ENCODE results near the gene B4GALNT3. TPM values are rescaled to one million over a fixed set of nuclear protein-coding genes. Genes with fewer than 3 reads are reported as not detected.

Gene B4GALNT3
- polyA plus RNA-seq, 2 of the 4 experiments (the other 2 are of a cell fraction) = 0.43 to 0.53 TPM

DNA sequence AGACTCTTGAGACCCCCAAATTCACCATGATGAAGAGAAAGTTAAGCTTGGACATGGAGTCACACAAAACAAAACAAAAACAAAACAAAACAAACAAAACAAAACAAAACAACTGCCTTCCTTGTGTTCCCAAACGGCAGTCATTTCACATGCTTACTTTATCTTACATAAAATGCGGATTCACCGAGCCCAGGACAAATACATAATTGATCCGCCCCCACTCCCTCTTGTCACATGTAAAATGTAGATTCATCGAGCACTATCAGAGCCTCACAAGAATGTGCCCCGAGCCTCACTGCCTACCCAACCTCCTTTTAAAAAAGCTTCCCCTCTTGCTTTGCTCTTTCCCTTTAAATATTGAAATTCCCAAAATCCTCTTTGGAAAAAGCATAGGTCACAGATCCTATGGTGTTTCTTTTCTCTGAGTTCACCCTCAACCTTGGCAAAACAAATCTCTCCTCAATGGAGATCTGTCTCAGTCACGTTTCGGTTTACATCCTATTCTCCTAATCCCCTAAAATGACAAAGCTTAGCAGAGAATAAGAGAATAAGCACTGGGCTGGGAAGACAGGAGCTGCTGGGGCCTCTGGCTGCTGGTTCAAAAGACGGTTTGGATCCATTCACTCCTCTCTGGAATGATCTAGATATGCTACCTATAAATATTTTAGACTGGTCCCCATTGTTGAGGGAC lies 119.8 kb downstream of the B4GALNT3 start (continued):
- TF ChIP-seq, protein P1, sequence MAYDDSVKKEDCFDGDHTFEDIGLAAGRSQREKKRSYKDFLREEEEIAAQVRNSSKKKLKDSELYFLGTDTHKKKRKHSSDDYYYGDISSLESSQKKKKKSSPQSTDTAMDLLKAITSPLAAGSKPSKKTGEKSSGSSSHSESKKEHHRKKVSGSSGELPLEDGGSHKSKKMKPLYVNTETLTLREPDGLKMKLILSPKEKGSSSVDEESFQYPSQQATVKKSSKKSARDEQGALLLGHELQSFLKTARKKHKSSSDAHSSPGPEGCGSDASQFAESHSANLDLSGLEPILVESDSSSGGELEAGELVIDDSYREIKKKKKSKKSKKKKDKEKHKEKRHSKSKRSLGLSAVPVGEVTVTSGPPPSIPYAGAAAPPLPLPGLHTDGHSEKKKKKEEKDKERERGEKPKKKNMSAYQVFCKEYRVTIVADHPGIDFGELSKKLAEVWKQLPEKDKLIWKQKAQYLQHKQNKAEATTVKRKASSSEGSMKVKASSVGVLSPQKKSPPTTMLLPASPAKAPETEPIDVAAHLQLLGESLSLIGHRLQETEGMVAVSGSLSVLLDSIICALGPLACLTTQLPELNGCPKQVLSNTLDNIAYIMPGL (CRISPR knock-in tag; IDR thresholded peaks at IDR 0.05; ENCODE audit: borderline replicate concordance) = no peak
- TF ChIP-seq MAFK (IDR thresholded peaks at IDR 0.05; ENCODE audit: partially characterized antibody) (no peak), ZC3H11A (IDR thresholded peaks at IDR 0.05) (no peak)

DNA sequence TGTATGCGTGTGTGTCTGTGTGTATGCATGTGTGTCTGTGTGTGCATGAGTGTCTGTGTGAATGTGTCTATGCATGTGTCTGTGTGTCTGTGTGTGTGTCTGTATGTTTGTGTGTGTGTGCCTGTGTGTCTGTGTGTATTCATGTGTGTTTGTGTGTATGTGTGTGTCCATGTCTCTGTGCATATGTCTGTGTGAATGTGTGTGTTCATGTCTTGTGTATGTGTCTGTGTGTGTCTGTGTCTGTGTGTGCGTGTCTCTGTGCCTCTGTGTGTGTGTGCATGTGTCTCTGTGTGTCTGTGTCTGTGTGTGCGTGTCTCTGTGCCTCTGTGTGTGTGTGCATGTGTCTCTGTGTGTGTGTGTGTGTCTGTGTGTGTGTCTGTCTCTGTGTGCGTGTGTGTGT lies 121.1 kb downstream of the B4GALNT3 start:
- Histone ChIP-seq H3K4me1 (peaks cover 37% of the 10 kb centered on the region), H3K27ac (no peak overlapping the region; a peak in 1 of 6 replicates), H3K4me3 (no peak overlapping the region), H3K9me3 (no peaks in the 10 kb centered on the region), H3K4me2 (no peak overlapping the region)
- WGBS (ENCODE audit: missing lambda C conversion rate) = 95% methylated on average over 4 of the region's 4 CpGs
- ChIA-PET POLR2A (no interaction called here), CTCF (interaction anchor here (0.6 to 13.7 kb wide), 7 partner anchors 10 to 226 kb away, joined by 3 to 292 read pairs (median 3); partner anchors contain the start of gene WNK1)
- TF ChIP-seq JUNB (IDR thresholded peaks at IDR 0.05) (no peak), MYC (IDR thresholded peaks at IDR 0.05; ENCODE audit: borderline replicate concordance, low read length) (no peak), CBX2 (IDR thresholded peaks at IDR 0.05; ENCODE audit: borderline replicate concordance, low read depth) (no peak), KDM1A (IDR thresholded peaks at IDR 0.05; ENCODE audit: low read depth) (no peak), TP53 (CRISPR knock-in tag; IDR thresholded peaks at IDR 0.05) (no peak), SREBF2 (IDR thresholded peaks at IDR 0.05) (no peak), RNF2 (IDR thresholded peaks at IDR 0.05; ENCODE audit: borderline replicate concordance, low read depth) (no peak)
- TF ChIP-seq, protein P2, sequence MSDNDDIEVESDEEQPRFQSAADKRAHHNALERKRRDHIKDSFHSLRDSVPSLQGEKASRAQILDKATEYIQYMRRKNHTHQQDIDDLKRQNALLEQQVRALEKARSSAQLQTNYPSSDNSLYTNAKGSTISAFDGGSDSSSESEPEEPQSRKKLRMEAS (IDR thresholded peaks at IDR 0.05) = no peak
- TF ChIP-seq, protein P1 (CRISPR knock-in tag; IDR thresholded peaks at IDR 0.05; ENCODE audit: borderline replicate concordance) = no peak
- ATAC-seq = no peak
- DNase-seq (ENCODE audit: low read depth in 1 of 2, low spot score in 1 of 2) = no peak
- no peak for FAIRE-seq

DNA sequence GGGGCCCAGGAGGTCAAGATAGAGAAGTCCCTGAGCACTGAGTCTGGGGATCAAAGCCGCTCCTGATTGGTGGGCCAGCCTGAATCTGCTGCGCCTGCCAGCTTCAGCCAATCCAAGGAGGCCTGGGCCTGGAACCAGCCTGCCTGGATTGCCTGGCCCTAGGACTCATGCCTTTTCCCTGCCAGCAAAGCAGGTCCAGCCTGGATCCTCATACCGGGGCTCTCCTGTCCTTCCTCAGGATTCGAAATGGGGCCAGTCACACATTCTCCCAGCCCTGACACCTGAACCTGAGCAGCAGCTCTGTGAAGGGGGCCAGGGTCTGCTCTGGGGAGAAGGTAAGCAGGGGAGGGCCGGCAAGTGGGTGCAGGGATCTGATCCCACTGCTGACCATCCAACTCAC lies 121.6 kb downstream of the B4GALNT3 start:
- 92% methylated on average over 5 of the region's 5 CpGs for WGBS (ENCODE audit: missing lambda C conversion rate)
- POLR2A ChIA-PET = no interaction called here
- no peak overlapping the region for H3K4me3 ChIP-seq
- H3K4me2 ChIP-seq = no peak overlapping the region
- ATAC-seq = no peak
- FAIRE-seq = no peak
- CTCF ChIA-PET = interaction anchor here (0.6 to 13.7 kb wide), 6 partner anchors 11 to 233 kb away, joined by 3 to 292 read pairs (median 4); partner anchors contain the start of gene WNK1
- no peak for DNase-seq (ENCODE audit: low read depth in 1 of 2, low spot score in 1 of 2)
- peaks cover 33% of the 10 kb centered on the region for H3K4me1 ChIP-seq
- peak overlapping the region in 1 of 2 experiments; percentile 43; a peak in 2 of 6 replicates for H3K27ac ChIP-seq
- H3K9me3 ChIP-seq = no peaks in the 10 kb centered on the region
- no peak for TF ChIP-seq EP300 (IDR thresholded peaks at IDR 0.05)
- no peak for TF ChIP-seq CHD4 (IDR thresholded peaks at IDR 0.05; ENCODE audit: borderline replicate concordance)
- TF ChIP-seq MAFK (IDR thresholded peaks at IDR 0.05; ENCODE audit: partially characterized antibody) = no peak
- TF ChIP-seq BHLHE40 (IDR thresholded peaks at IDR 0.05; ENCODE audit: low read depth, low read length) = no peak
- no peak for TF ChIP-seq RAD21 (conservative IDR thresholded peaks at IDR 0.05 in 1 of 2, IDR thresholded peaks at IDR 0.05 in 1 of 2)
- TF ChIP-seq TFCP2L1 (CRISPR knock-in tag; IDR thresholded peaks at IDR 0.05) = no peak
- no peak for TF ChIP-seq PHF8 (IDR thresholded peaks at IDR 0.05; ENCODE audit: borderline replicate concordance, low read depth)
- TF ChIP-seq, protein P3, sequence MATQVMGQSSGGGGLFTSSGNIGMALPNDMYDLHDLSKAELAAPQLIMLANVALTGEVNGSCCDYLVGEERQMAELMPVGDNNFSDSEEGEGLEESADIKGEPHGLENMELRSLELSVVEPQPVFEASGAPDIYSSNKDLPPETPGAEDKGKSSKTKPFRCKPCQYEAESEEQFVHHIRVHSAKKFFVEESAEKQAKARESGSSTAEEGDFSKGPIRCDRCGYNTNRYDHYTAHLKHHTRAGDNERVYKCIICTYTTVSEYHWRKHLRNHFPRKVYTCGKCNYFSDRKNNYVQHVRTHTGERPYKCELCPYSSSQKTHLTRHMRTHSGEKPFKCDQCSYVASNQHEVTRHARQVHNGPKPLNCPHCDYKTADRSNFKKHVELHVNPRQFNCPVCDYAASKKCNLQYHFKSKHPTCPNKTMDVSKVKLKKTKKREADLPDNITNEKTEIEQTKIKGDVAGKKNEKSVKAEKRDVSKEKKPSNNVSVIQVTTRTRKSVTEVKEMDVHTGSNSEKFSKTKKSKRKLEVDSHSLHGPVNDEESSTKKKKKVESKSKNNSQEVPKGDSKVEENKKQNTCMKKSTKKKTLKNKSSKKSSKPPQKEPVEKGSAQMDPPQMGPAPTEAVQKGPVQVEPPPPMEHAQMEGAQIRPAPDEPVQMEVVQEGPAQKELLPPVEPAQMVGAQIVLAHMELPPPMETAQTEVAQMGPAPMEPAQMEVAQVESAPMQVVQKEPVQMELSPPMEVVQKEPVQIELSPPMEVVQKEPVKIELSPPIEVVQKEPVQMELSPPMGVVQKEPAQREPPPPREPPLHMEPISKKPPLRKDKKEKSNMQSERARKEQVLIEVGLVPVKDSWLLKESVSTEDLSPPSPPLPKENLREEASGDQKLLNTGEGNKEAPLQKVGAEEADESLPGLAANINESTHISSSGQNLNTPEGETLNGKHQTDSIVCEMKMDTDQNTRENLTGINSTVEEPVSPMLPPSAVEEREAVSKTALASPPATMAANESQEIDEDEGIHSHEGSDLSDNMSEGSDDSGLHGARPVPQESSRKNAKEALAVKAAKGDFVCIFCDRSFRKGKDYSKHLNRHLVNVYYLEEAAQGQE (IDR thresholded peaks at IDR 0.05) = no peak
- TF ChIP-seq MYC (IDR thresholded peaks at IDR 0.05; ENCODE audit: borderline replicate concordance, low read length) = no peak
- TF ChIP-seq, protein P4, sequence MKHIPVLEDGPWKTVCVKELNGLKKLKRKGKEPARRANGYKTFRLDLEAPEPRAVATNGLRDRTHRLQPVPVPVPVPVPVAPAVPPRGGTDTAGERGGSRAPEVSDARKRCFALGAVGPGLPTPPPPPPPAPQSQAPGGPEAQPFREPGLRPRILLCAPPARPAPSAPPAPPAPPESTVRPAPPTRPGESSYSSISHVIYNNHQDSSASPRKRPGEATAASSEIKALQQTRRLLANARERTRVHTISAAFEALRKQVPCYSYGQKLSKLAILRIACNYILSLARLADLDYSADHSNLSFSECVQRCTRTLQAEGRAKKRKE (CRISPR knock-in tag; IDR thresholded peaks at IDR 0.05; ENCODE audit: low read depth) = no peak
- no peak for TF ChIP-seq HOXB5 (CRISPR knock-in tag; IDR thresholded peaks at IDR 0.05)
- TF ChIP-seq, protein P5, sequence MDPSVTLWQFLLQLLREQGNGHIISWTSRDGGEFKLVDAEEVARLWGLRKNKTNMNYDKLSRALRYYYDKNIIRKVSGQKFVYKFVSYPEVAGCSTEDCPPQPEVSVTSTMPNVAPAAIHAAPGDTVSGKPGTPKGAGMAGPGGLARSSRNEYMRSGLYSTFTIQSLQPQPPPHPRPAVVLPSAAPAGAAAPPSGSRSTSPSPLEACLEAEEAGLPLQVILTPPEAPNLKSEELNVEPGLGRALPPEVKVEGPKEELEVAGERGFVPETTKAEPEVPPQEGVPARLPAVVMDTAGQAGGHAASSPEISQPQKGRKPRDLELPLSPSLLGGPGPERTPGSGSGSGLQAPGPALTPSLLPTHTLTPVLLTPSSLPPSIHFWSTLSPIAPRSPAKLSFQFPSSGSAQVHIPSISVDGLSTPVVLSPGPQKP (IDR thresholded peaks at IDR 0.05; ENCODE audit: low read depth, low read length) = no peak
- TF ChIP-seq ZFP36 (IDR thresholded peaks at IDR 0.05; ENCODE audit: borderline replicate concordance, partially characterized antibody) = no peak
- TF ChIP-seq MAZ (IDR thresholded peaks at IDR 0.05; ENCODE audit: borderline replicate concordance, low read depth, low read length) = no peak
- no peak for TF ChIP-seq SREBF2 (IDR thresholded peaks at IDR 0.05)
- no peak for TF ChIP-seq KDM5A (IDR thresholded peaks at IDR 0.05)
